Brain microvascular endothelial cell (primary cell): ENCODE data around the gene ARHGAP26.

Experiments
- DNase-seq: peaks from one replicate; pipeline ENCODE4 v3.0.0-alpha.2; 2020
- H3K27ac ChIP-seq: fragments of 250-450 bp; sonication (Bioruptor Pico); 2 replicates; pipeline ENCODE4 v1.5.1; 2020; ENCODE audit warnings: mild to moderate bottlenecking, moderate library complexity
- H3K27me3 ChIP-seq: fragments of 250-450 bp; sonication (Bioruptor Pico); replicated peaks from 2 replicates; pipeline ENCODE4 v1.5.1; 2020; ENCODE audit warnings: mild to moderate bottlenecking
- H3K36me3 ChIP-seq: fragments of 250-450 bp; sonication (Bioruptor Pico); replicated peaks from 2 replicates; pipeline ENCODE4 v1.5.1; 2020; ENCODE audit warnings: mild to moderate bottlenecking
- H3K4me3 ChIP-seq: 2 replicates; pipeline ENCODE4 v1.5.1; 2011; ENCODE audit warnings: low read depth, mild to moderate bottlenecking, control low read depth, low read length, moderate library complexity
- CTCF ChIP-seq: IDR thresholded peaks from 2 replicates; pipeline ENCODE4 v1.5.1; 2011; ENCODE audit warnings: low read depth, mild to moderate bottlenecking, moderate library complexity, low read length, control low read depth, inconsistent platforms; ENCODE audit errors: missing control alignments
- in situ Hi-C: cut with HindIII; loops from 2 replicates; pipeline ENCODE4 v1.10.0; 2017; ENCODE audit warnings: low sequenced_read_pairs, low pct_ligation_motif_present

Gene ARHGAP26

GRCh38 chr5:143165049-143165880, 395.1 kb downstream of the ARHGAP26 start:
- no peak for DNase-seq
- TF ChIP-seq CTCF, result no peak
- no peaks in the 10 kb centered on the region for H3K27me3 ChIP-seq
- H3K4me3 ChIP-seq, result no peak overlapping the region
- H3K27ac ChIP-seq, result no peak overlapping the region
- no peaks in the 10 kb centered on the region for H3K36me3 ChIP-seq
- in situ Hi-C loops, result no loop called here

GRCh38 chr5:143166090-143166489, 395.9 kb downstream of the ARHGAP26 start:
- in situ Hi-C loops, result no loop called here
- H3K27ac ChIP-seq, result no peak overlapping the region
- DNase-seq, result no peak
- no peaks in the 10 kb centered on the region for H3K27me3 ChIP-seq
- H3K36me3 ChIP-seq, result no peaks in the 10 kb centered on the region
- no peak overlapping the region for H3K4me3 ChIP-seq
- no peak for TF ChIP-seq CTCF

GRCh38 chr5:143166661-143167420, 396.7 kb downstream of the ARHGAP26 start:
- Histone ChIP-seq H3K4me3 (no peak overlapping the region), H3K36me3 (no peaks in the 10 kb centered on the region), H3K27ac (no peak overlapping the region), H3K27me3 (no peaks in the 10 kb centered on the region)
- no peak for TF ChIP-seq CTCF
- in situ Hi-C loops, result no loop called here
- DNase-seq, result no peak

GRCh38 chr5:143168171-143168741, 398.1 kb downstream of the ARHGAP26 start:
- no peak overlapping the region for H3K27ac ChIP-seq
- DNase-seq, result no peak
- no peak overlapping the region for H3K4me3 ChIP-seq
- H3K27me3 ChIP-seq, result no peaks in the 10 kb centered on the region
- no peaks in the 10 kb centered on the region for H3K36me3 ChIP-seq
- in situ Hi-C loops, result no loop called here
- TF ChIP-seq CTCF, result no peak

GRCh38 chr5:143168921-143169810, 399.0 kb downstream of the ARHGAP26 start:
- no peak for DNase-seq
- Histone ChIP-seq H3K36me3 (no peaks in the 10 kb centered on the region), H3K27ac (no peak overlapping the region), H3K4me3 (no peak overlapping the region), H3K27me3 (no peaks in the 10 kb centered on the region)
- in situ Hi-C loops, result no loop called here
- no peak for TF ChIP-seq CTCF
